ENCODE data around the gene B9D1.

DNA sequence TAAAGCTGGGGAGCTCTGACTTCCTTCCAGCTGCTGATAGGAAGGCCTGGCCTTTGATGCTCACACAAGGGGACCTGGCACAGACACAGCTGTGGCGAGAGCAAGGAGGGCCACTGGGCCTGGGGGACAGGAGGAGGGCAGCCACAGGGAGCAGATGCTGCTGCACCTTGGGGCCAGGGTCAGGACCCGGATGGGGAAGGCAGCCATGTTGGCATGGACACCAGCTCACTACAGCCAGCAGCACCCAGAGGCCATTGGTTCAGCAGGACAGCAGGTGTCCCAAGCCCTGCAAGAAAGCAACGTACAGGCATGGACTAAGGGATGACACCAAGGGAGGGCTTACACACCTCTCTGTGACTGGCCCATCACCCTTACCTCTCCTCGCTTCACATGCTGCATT is 40.5 kb upstream of the B9D1 start:
- TF ChIP-seq CBFB (CRISPR knock-in tag; IDR thresholded peaks at IDR 0.05) (no peak), ERF (CRISPR knock-in tag; IDR thresholded peaks at IDR 0.05) (no peak)
- TF ChIP-seq, protein P1, sequence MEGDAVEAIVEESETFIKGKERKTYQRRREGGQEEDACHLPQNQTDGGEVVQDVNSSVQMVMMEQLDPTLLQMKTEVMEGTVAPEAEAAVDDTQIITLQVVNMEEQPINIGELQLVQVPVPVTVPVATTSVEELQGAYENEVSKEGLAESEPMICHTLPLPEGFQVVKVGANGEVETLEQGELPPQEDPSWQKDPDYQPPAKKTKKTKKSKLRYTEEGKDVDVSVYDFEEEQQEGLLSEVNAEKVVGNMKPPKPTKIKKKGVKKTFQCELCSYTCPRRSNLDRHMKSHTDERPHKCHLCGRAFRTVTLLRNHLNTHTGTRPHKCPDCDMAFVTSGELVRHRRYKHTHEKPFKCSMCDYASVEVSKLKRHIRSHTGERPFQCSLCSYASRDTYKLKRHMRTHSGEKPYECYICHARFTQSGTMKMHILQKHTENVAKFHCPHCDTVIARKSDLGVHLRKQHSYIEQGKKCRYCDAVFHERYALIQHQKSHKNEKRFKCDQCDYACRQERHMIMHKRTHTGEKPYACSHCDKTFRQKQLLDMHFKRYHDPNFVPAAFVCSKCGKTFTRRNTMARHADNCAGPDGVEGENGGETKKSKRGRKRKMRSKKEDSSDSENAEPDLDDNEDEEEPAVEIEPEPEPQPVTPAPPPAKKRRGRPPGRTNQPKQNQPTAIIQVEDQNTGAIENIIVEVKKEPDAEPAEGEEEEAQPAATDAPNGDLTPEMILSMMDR (CRISPR knock-in tag; IDR thresholded peaks at IDR 0.05), result no peak
